ENCODE results near the gene SMIM32. TPM values are rescaled to one million over a fixed set of nuclear protein-coding genes. Genes with fewer than 3 reads are reported as not detected.

Gene SMIM32
- total and polyA plus RNA-seq, 2 donors (not counting 3 experiments of a cell fraction or from before 2014, with no cell fraction given), result not detected

GRCh38 chr5:136141561-136141960 is 51.4 kb downstream of the SMIM32 start:
- Histone ChIP-seq H3K27ac (ENCODE audit: insufficient read depth, low read depth, low read length) (no peak overlapping the region), H4K20me1 (replicated peaks; ENCODE audit: control insufficient read depth, extremely low read depth, insufficient read depth, low read length) (peaks cover 40% of the 10 kb centered on the region), H3K9me3 (replicated peaks; ENCODE audit: control insufficient read depth, insufficient read depth, low read length) (no peaks in the 10 kb centered on the region), H3K27me3 (ENCODE audit: control insufficient read depth in 2 of 2, insufficient read depth in 2 of 2, low read length in 2 of 2) (no peaks in the 10 kb centered on the region), H3K9me1 (replicated peaks; ENCODE audit: control insufficient read depth, extremely low read depth, insufficient read depth, low read length) (peaks cover 11% of the 10 kb centered on the region), H3K4me2 (ENCODE audit: insufficient read depth, low read length) (no peak overlapping the region), H3K9ac (replicated peaks; ENCODE audit: extremely low read depth, insufficient read depth, low read length) (no peak overlapping the region), H3K36me3 (ENCODE audit: control insufficient read depth in 2 of 2, extremely low read depth in 1 of 2, insufficient read depth in 2 of 2, low read length in 2 of 2) (no peaks in the 10 kb centered on the region), H2AFZ (ENCODE audit: low read depth, low read length) (no peak overlapping the region), H3K4me1 (ENCODE audit: control insufficient read depth, extremely low read depth, insufficient read depth, low read length) (no peaks in the 10 kb centered on the region), H3K79me2 (ENCODE audit: control insufficient read depth, insufficient read depth, low read length) (peaks cover 100% of the 10 kb centered on the region), H3K4me3 (replicated peaks in 1 of 3; ENCODE audit: insufficient read depth in 1 of 3, low read depth in 1 of 3, low read length in 3 of 3) (no peak overlapping the region)
- ChIA-PET POLR2A (no interaction called here), CTCF (no interaction called here)
- intact Hi-C loops (cut with micrococcal nuclease), result loop anchor here (1.0 kb wide), 1 partner anchor 8 kb away; no protein-coding TSS in a partner anchor
- DNase-seq (ENCODE audit: low read depth, low spot score) (no peak), FAIRE-seq (no peak)
- dilution Hi-C loops (cut with MboI; ENCODE audit: extremely low pct_ligation_motif_present, low sequenced_read_pairs), result no loop called here
- TF ChIP-seq JUN (IDR thresholded peaks at IDR 0.05; ENCODE audit: borderline replicate concordance, insufficient read depth, insufficient read length, low read depth) (no peak), POLR2AphosphoS5 (IDR thresholded peaks at IDR 0.05; ENCODE audit: insufficient read depth, low read depth, low read length) (no peak)
- no TSS peak for BruUV-seq (replicated peaks)

Other genes with a start within 250 kb of the SMIM32 start
- not detected in 2 replicates for gene LECT2, start 238.2 kb downstream of the SMIM32 start, total RNA-seq
- not detected in 2 replicates for gene LECT2, start 238.2 kb downstream of the SMIM32 start, polyA plus RNA-seq
- gene TGFBI, start 164.2 kb downstream of the SMIM32 start, total RNA-seq, result 6.5 and 8.7 TPM in 2 replicates
- 18.0 and 18.9 TPM in 2 replicates for gene TGFBI, start 164.2 kb downstream of the SMIM32 start, polyA plus RNA-seq
- 65.4 and 66.0 TPM in 2 replicates for gene SMAD5, start 60.3 kb downstream of the SMIM32 start, total RNA-seq
- 26.0 and 27.1 TPM in 2 replicates for gene SMAD5, start 60.3 kb downstream of the SMIM32 start, polyA plus RNA-seq
- gene TRPC7, start 172.4 kb upstream of the SMIM32 start, total RNA-seq, result not detected in 2 replicates
- not detected in 2 replicates for gene TRPC7, start 172.4 kb upstream of the SMIM32 start, polyA plus RNA-seq

Data from endothelial cell of umbilical vein (primary cell).